Effector CD8-positive, alpha-beta T cell (primary cell): ENCODE results near the gene MRPL36.

Source experiments
- DNase-seq: peaks from one replicate; lab custom pipeline; 2025; lab: John Stamatoyannopoulos, UW

The MRPL36 gene

DNA sequence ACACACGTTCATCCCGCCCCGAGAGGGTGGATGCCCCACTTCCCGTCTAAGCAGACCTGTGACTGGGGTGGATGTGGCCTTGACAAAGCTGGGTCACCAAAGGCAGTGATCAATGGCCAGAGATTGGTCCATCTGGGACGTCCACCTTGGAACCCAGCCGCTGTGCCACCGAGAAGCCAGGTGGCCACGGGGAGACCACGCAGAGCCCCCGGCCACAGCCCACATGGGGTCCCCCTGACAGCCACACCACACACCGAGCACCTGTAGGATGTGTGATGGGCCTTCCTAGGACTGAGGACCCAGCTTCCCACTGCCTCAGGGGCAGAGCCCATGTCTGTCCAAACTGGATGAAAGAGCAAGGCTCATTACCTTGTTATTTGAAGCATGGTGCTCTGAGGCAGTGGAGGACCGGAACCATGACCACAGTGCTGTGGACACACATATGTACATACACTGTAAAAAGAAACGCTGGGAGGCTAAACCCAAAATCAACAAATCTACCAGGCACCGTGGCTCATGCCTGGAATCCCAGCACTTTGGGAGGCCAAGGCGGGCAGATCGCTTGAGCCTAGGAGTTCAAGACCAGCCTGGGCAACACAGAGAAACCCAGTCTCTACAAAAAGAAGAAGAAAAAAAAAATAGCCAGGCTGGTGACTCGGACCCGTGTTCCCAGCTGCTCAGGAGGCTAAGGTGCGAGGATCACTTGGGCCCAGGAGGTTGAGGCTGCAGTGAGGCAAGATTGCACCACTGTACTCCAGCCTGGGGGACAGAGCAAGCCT is 50.1 kb downstream of the MRPL36 start:
- no peak for DNase-seq

DNA sequence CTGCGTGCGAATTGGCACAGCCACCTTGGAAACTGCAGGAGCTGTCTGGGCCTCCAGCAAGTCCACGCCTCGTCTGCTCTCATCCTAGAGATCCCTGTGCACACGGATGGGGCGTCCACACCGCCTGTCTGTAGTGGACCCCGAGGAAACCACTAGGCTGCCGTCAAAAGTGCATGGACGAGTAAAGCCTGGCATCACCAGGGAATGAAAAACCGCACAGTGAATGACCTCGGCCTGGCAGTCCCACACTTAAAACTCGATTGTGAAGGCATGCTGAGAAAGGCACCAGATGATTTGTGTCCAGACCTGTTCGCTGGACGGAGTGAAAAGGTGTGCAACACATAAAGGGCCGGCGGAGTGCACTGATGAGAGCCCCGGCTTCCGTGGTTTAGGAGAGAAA is 50.8 kb downstream of the MRPL36 start:
- DNase-seq, result no peak
